Keratinocyte (primary cell): ENCODE data around the gene AP2A2. TPM values are rescaled to one million over a fixed set of nuclear protein-coding genes. Genes with fewer than 3 reads are reported as not detected.
"Not testable (repeated sequence)": the region's sequence is repeated elsewhere in the genome, so short reads cannot be mapped to it uniquely, and the experiment has no call there.

Experiments used
- DNase-seq: peaks from one replicate; pipeline ENCODE4 v3.0.0-alpha.2; 2011; ENCODE audit warnings: low read depth, missing footprints, low spot score
- FAIRE-seq: peaks from 2 replicates; lab custom pipeline; 2011; peaks lifted over from hg19 to GRCh38; lab: Jason Lieb, UNC
- H2AFZ ChIP-seq: 2 replicates; pipeline ENCODE4 v1.6.0; 2012; ENCODE audit warnings: low read length, control low read depth, inconsistent platforms; ENCODE audit not compliant: control insufficient read depth
- H3K27ac ChIP-seq: 2 replicates; pipeline ENCODE4 v1.5.1; 2011; ENCODE audit warnings: low read length; ENCODE audit not compliant: control insufficient read depth, insufficient read depth
- H3K27me3 ChIP-seq: 3 replicates; pipeline ENCODE4 v1.6.0; 2011; ENCODE audit warnings: low read length; ENCODE audit not compliant: control insufficient read depth, insufficient read depth; ENCODE audit errors: extremely low read depth
- H3K36me3 ChIP-seq, 2 experiments: 2 replicates in 1 of 2; 3 replicates in 1 of 2; pipeline ENCODE4 v1.5.1; 2011; ENCODE audit warnings: low read length in 2 of 2, mild to moderate bottlenecking in 1 of 2; ENCODE audit not compliant: control insufficient read depth in 2 of 2, insufficient read depth in 2 of 2; ENCODE audit errors: extremely low read depth in 1 of 2
- H3K4me1 ChIP-seq: 3 replicates; pipeline ENCODE4 v1.5.1; 2011; ENCODE audit warnings: low read length; ENCODE audit not compliant: control insufficient read depth, insufficient read depth; ENCODE audit errors: extremely low read depth
- H3K4me2 ChIP-seq: 3 replicates; pipeline ENCODE4 v1.6.0; 2011; ENCODE audit warnings: low read depth, low read length; ENCODE audit not compliant: control insufficient read depth, insufficient read depth; ENCODE audit errors: extremely low read depth
- H3K4me3 ChIP-seq, 3 experiments: fragments of 200-600 bp in 1 of 3; sonication (generic) in 1 of 3; 2 replicates in 2 of 3; 3 replicates in 1 of 3; pipeline ENCODE4 v1.5.1; 2011 to 2016; ENCODE audit warnings: low read length in 3 of 3, mild to moderate bottlenecking in 3 of 3, control low read depth in 2 of 3, inconsistent platforms in 1 of 3, low read depth in 1 of 3, mixed read lengths in 1 of 3, mixed run types in 1 of 3, moderate library complexity in 1 of 3; ENCODE audit not compliant: control insufficient read depth in 2 of 3, insufficient read depth in 2 of 3; ENCODE audit errors: extremely low read depth in 1 of 3
- H3K79me2 ChIP-seq: 2 replicates; pipeline ENCODE4 v1.6.0; 2012; ENCODE audit warnings: low read length; ENCODE audit not compliant: control insufficient read depth, insufficient read depth
- H3K9ac ChIP-seq: 3 replicates; pipeline ENCODE4 v1.6.0; 2011; ENCODE audit warnings: low read length; ENCODE audit not compliant: control insufficient read depth, insufficient read depth; ENCODE audit errors: extremely low read depth
- H3K9me1 ChIP-seq: 3 replicates; pipeline ENCODE4 v1.6.0; 2011; ENCODE audit warnings: low read length; ENCODE audit not compliant: control insufficient read depth, insufficient read depth; ENCODE audit errors: extremely low read depth
- H3K9me3 ChIP-seq: 2 replicates; pipeline ENCODE4 v1.5.1; 2012; ENCODE audit warnings: low read depth, low read length; ENCODE audit not compliant: control insufficient read depth
- H4K20me1 ChIP-seq: 3 replicates; pipeline ENCODE4 v1.6.0; 2011; ENCODE audit warnings: low read length; ENCODE audit not compliant: control insufficient read depth, insufficient read depth; ENCODE audit errors: extremely low read depth
- EZH2 ChIP-seq: IDR thresholded peaks from one replicate; pipeline ENCODE4 v1.6.1; 2012; ENCODE audit warnings: inconsistent platforms, mild to moderate bottlenecking, low read length, moderate library complexity
- dilution Hi-C: fragments of 300-500 bp; cut with MboI; formaldehyde crosslinking; loops from one replicate; pipeline ENCODE4 v1.7.0; 2020; ENCODE audit warnings: low sequenced_read_pairs; ENCODE audit not compliant: extremely low pct_ligation_motif_present
- polyA plus RNA-seq, 5 experiments: library from polyadenylated mRNA; depleted of rRNA in 3 of 5; stranded (reverse) in 3 of 5; stranded (forward) in 1 of 5; unstranded in 1 of 5; fragments of >200 nt; gene quantifications; 1 replicate in 1 of 5; 2 replicates in 3 of 5; 3 replicates in 1 of 5; pipeline versions ENCODE4 v1.2.1 to v1.2.3, GENCODE V29; 2011 to 2012; ENCODE audit warnings: missing spikeins in 2 of 5, low read depth in 1 of 5, low replicate concordance in 1 of 5
- TF ChIP-seq, protein P1 (sequence below), 3 experiments: IDR thresholded peaks in 1 of 3; conservative IDR thresholded peaks in 1 of 3; optimal IDR thresholded peaks in 1 of 3; 2 replicates in 2 of 3; 3 replicates in 1 of 3; pipeline versions ENCODE3 to v1.5.1; 2011; ENCODE audit warnings: low read length in 3 of 3, mild to moderate bottlenecking in 3 of 3, moderate library complexity in 2 of 3, control low read depth in 1 of 3, inconsistent platforms in 1 of 3; ENCODE audit not compliant: insufficient read depth in 2 of 3; ENCODE audit errors: extremely low read depth in 1 of 3

The AP2A2 gene
- polyA plus RNA-seq, 1 donor (not counting 4 experiments of a cell fraction or from before 2014, with no cell fraction given): 47.8 TPM

DNA sequence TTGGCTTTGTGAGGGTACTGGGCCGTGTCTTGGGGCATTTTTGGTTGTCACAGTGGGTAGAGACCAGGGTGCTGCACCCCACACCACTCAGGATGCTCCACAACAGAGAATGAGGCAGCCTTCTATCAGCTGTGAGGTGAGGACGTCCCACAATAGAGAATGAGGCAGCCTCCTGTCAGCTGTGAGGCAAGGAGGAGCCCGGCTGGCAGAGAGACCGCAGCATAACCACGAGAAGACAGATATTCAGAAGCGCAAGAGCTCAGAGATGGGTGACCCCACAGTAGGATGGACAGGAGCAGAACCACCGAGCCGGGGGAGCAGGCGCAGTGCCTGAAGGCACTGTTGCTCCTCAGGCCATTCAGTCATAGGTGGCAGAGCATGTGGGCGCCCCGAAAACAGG, 47.6 kb downstream of the AP2A2 start:
- peaks cover 17% of the 10 kb centered on the region for H3K79me2 ChIP-seq
- H3K4me1 ChIP-seq: no peaks in the 10 kb centered on the region
- H3K9me1 ChIP-seq: no peaks in the 10 kb centered on the region
- FAIRE-seq (no peak), DNase-seq (no peak)
- peaks cover 14% of the 10 kb centered on the region for H4K20me1 ChIP-seq
- peaks cover 21 to 29% of the 10 kb centered on the region in 2 experiments for H3K36me3 ChIP-seq
- no peak overlapping the region for H3K4me2 ChIP-seq
- no peak overlapping the region for H3K27ac ChIP-seq
- no peak overlapping the region for H3K4me3 ChIP-seq
- no peak overlapping the region for H3K9ac ChIP-seq
- no peak overlapping the region for H2AFZ ChIP-seq
- no peaks in the 10 kb centered on the region for H3K9me3 ChIP-seq
- TF ChIP-seq, protein P1, sequence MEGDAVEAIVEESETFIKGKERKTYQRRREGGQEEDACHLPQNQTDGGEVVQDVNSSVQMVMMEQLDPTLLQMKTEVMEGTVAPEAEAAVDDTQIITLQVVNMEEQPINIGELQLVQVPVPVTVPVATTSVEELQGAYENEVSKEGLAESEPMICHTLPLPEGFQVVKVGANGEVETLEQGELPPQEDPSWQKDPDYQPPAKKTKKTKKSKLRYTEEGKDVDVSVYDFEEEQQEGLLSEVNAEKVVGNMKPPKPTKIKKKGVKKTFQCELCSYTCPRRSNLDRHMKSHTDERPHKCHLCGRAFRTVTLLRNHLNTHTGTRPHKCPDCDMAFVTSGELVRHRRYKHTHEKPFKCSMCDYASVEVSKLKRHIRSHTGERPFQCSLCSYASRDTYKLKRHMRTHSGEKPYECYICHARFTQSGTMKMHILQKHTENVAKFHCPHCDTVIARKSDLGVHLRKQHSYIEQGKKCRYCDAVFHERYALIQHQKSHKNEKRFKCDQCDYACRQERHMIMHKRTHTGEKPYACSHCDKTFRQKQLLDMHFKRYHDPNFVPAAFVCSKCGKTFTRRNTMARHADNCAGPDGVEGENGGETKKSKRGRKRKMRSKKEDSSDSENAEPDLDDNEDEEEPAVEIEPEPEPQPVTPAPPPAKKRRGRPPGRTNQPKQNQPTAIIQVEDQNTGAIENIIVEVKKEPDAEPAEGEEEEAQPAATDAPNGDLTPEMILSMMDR (optimal IDR thresholded peaks at IDR 0.05 in 1 of 3, IDR thresholded peaks at IDR 0.05 in 1 of 3, conservative IDR thresholded peaks at IDR 0.05 in 1 of 3; ENCODE audit: extremely low read depth in 1 of 3, insufficient read depth in 2 of 3, low read length in 3 of 3): no peak
- no peak for TF ChIP-seq EZH2
- H3K27me3 ChIP-seq: no peaks in the 10 kb centered on the region
- dilution Hi-C loops: no loop called here

DNA sequence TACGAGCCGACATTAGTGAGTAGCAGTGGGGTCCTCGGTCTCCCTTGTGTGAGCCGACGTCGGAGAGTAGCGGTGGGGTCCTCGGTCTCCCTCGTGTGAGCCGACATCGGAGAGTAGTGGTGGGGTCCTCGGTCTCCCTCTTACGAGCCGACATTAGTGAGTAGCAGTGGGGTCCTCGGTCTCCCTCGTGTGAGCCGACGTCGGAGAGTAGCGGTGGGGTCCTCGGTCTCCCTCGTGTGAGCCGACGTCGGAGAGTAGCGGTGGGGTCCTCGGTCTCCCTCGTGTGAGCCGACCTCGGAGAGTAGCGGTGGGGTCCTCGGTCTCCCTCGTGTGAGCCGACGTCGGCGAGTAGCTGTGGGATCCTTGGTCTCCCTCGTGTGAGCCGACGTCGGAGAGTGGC, 49.7 kb downstream of the AP2A2 start:
- H3K79me2 ChIP-seq, DNase-seq, H3K27ac ChIP-seq, dilution Hi-C loops, H3K9me1 ChIP-seq, FAIRE-seq, H2AFZ ChIP-seq, H4K20me1 ChIP-seq, H3K9ac ChIP-seq, H3K9me3 ChIP-seq, H3K4me1 ChIP-seq, H3K4me3 ChIP-seq, H3K4me2 ChIP-seq, H3K27me3 ChIP-seq: not testable (repeated sequence)
- peaks cover 26 to 34% of the 10 kb centered on the region in 2 experiments for H3K36me3 ChIP-seq

DNA sequence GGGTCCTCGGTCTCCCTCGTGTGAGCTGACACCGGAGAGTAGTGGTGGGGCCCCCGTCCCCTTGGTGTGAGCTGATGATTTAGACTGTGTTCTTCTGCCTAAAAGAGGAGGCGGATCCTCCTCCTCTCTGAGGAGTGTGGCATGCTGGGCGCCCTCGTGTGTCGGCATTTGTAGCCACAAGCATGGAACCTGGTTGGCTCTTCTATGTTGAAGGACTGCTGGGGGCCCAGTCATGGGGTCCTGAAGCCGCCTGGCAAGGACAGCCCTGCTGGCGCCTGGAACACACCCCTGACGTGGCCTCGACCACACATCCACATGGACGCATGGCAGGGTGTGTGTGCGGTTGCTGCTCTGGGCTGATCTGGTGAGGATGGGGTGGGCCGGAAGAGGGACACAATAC, 50.2 kb downstream of the AP2A2 start:
- no peak overlapping the region for H2AFZ ChIP-seq

More for the DNA sequence above, 50.2 kb downstream of the AP2A2 start:
- peaks cover 3% of the 10 kb centered on the region for H3K79me2 ChIP-seq
- H3K9me3 ChIP-seq: no peaks in the 10 kb centered on the region
- peaks cover 3% of the 10 kb centered on the region for H4K20me1 ChIP-seq
- H3K4me2 ChIP-seq: no peak overlapping the region
- H3K27me3 ChIP-seq: no peaks in the 10 kb centered on the region
- no peak overlapping the region for H3K27ac ChIP-seq
- no peak for DNase-seq
- H3K4me1 ChIP-seq: no peaks in the 10 kb centered on the region
- no peak overlapping the region for H3K4me3 ChIP-seq
- dilution Hi-C loops: no loop called here
- peaks cover 26 to 34% of the 10 kb centered on the region in 2 experiments for H3K36me3 ChIP-seq
- H3K9ac ChIP-seq: no peak overlapping the region
- no peak for FAIRE-seq
- TF ChIP-seq, protein P1 (optimal IDR thresholded peaks at IDR 0.05 in 1 of 3, IDR thresholded peaks at IDR 0.05 in 1 of 3, conservative IDR thresholded peaks at IDR 0.05 in 1 of 3; ENCODE audit: extremely low read depth in 1 of 3, insufficient read depth in 2 of 3, low read length in 3 of 3): peak; percentile 15 to 40 (median 27)
- no peak for TF ChIP-seq EZH2
- no peaks in the 10 kb centered on the region for H3K9me1 ChIP-seq
